Spleen (tissue), 7 donors: ENCODE results near the gene COL28A1.

Experiments
- POLR2A ChIP-seq, 3 donors: fragments of 450-650 bp; IDR thresholded peaks; one replicate each; pipeline ENCODE4 v1.5.1; 2017; ENCODE audit warnings: antibody characterized with exemption in 3 of 3, mild to moderate bottlenecking in 1 of 3
- POLR2AphosphoS5 ChIP-seq, 3 donors: sonication (generic); formaldehyde crosslinking; IDR thresholded peaks; one replicate each; pipeline ENCODE4 v1.5.1; 2017; ENCODE audit warnings: antibody characterized with exemption in 3 of 3
- TF ChIP-seq, protein P1 (sequence below), 11 experiments: fragments of 200-600 bp in 7 of 11; fragments of 450-650 bp in 4 of 11; sonication (generic) in 4 of 11; IDR thresholded peaks in 8 of 11; conservative IDR thresholded peaks in 3 of 11; 1 replicate in 7 of 11; 2 replicates in 4 of 11; pipeline versions ENCODE4 v1.4.0 to v1.8.0; 2016 to 2021; ENCODE audit warnings: antibody characterized with exemption in 11 of 11, inconsistent platforms in 4 of 11, mild to moderate bottlenecking in 1 of 11
- donor health status: DM: no; HTN: no; CAD: no; lungs with moderate emphysema.
- donor health status: DM: no; HTN: no; CAD: no.
- donor health status: DM: no; HTN: no; CAD: no.

GRCh38 chr7:7422641-7423040 lies 113.0 kb downstream of the COL28A1 start:
- no peak for TF ChIP-seq POLR2A (IDR thresholded peaks at IDR 0.05)
- TF ChIP-seq, protein P1, sequence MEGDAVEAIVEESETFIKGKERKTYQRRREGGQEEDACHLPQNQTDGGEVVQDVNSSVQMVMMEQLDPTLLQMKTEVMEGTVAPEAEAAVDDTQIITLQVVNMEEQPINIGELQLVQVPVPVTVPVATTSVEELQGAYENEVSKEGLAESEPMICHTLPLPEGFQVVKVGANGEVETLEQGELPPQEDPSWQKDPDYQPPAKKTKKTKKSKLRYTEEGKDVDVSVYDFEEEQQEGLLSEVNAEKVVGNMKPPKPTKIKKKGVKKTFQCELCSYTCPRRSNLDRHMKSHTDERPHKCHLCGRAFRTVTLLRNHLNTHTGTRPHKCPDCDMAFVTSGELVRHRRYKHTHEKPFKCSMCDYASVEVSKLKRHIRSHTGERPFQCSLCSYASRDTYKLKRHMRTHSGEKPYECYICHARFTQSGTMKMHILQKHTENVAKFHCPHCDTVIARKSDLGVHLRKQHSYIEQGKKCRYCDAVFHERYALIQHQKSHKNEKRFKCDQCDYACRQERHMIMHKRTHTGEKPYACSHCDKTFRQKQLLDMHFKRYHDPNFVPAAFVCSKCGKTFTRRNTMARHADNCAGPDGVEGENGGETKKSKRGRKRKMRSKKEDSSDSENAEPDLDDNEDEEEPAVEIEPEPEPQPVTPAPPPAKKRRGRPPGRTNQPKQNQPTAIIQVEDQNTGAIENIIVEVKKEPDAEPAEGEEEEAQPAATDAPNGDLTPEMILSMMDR (IDR thresholded peaks at IDR 0.05 in 8 of 11, conservative IDR thresholded peaks at IDR 0.05 in 3 of 11): no peak
- no peak for TF ChIP-seq POLR2AphosphoS5 (IDR thresholded peaks at IDR 0.05)
